ENCODE results near the gene GYS1.

GYS1 gene

GRCh38 chr19:48933382-48933932 is 59.7 kb downstream of the GYS1 start, which contains the start of gene DHDH (continued):
- TF ChIP-seq ZNF398 (tag by site-specific recombination; IDR thresholded peaks at IDR 0.05), result no peak
- TF ChIP-seq YY2 (tag by site-specific recombination; IDR thresholded peaks at IDR 0.05), result no peak
- TF ChIP-seq ZBTB17 (tag by site-specific recombination; IDR thresholded peaks at IDR 0.05), result peak; percentile 84
- no peak for TF ChIP-seq ZFP69B (tag by site-specific recombination; IDR thresholded peaks at IDR 0.05)
- no peak for TF ChIP-seq WT1 (tag by site-specific recombination; IDR thresholded peaks at IDR 0.05)
- no peak for TF ChIP-seq KLF7 (tag by site-specific recombination; IDR thresholded peaks at IDR 0.05; ENCODE audit: borderline replicate concordance)
- 0 out of 2 replicates have a peak, but pooled peaks have one; percentile 36 for TF ChIP-seq GLIS2 (tag by site-specific recombination; IDR thresholded peaks at IDR 0.05)
- TF ChIP-seq SP2 (tag by site-specific recombination; IDR thresholded peaks at IDR 0.05), result peak; percentile 96
- no peak for TF ChIP-seq ZNF830 (tag by site-specific recombination; IDR thresholded peaks at IDR 0.05; ENCODE audit: low read depth)
- peak; percentile 88 for TF ChIP-seq KLF16 (tag by site-specific recombination; IDR thresholded peaks at IDR 0.05)
- TF ChIP-seq ZNF148 (tag by site-specific recombination; IDR thresholded peaks at IDR 0.05; ENCODE audit: borderline replicate concordance), result no peak
- TF ChIP-seq ZNF510 (tag by site-specific recombination; IDR thresholded peaks at IDR 0.05; ENCODE audit: insufficient replicate concordance), result no peak
- no peak for TF ChIP-seq TCF7L2 (IDR thresholded peaks at IDR 0.05; ENCODE audit: borderline replicate concordance, low read depth, low read length)
- TF ChIP-seq ZNF138 (tag by site-specific recombination; IDR thresholded peaks at IDR 0.05; ENCODE audit: borderline replicate concordance), result no peak
- no peak for TF ChIP-seq ZNF146 (tag by site-specific recombination; IDR thresholded peaks at IDR 0.05)
- no peak for TF ChIP-seq ZBTB8A (tag by site-specific recombination; IDR thresholded peaks at IDR 0.05)
- TF ChIP-seq PRDM10 (tag by site-specific recombination; IDR thresholded peaks at IDR 0.05), result no peak
- TF ChIP-seq ZNF37A (tag by site-specific recombination; IDR thresholded peaks at IDR 0.05), result no peak
- TF ChIP-seq ZBTB48 (tag by site-specific recombination; IDR thresholded peaks at IDR 0.05), result peak; percentile 67; the same call in 1 of the 2 replicates
- no peak for TF ChIP-seq ZNF140 (tag by site-specific recombination; IDR thresholded peaks at IDR 0.05)
- no peak for TF ChIP-seq ZNF521 (tag by site-specific recombination; IDR thresholded peaks at IDR 0.05)
- no peak for TF ChIP-seq ZSCAN18 (tag by site-specific recombination; IDR thresholded peaks at IDR 0.05)
- no peak for TF ChIP-seq ZNF48 (tag by site-specific recombination; IDR thresholded peaks at IDR 0.05)
- no peak for TF ChIP-seq ZNF221 (tag by site-specific recombination; IDR thresholded peaks at IDR 0.05; ENCODE audit: borderline replicate concordance)
- TF ChIP-seq ZNF768 (tag by site-specific recombination; IDR thresholded peaks at IDR 0.05), result no peak
- TF ChIP-seq ZNF341 (tag by site-specific recombination; IDR thresholded peaks at IDR 0.05; ENCODE audit: low read depth), result peak; percentile 66
- TF ChIP-seq ZNF114 (tag by site-specific recombination; IDR thresholded peaks at IDR 0.05), result no peak
- TF ChIP-seq ZNF585B (tag by site-specific recombination; IDR thresholded peaks at IDR 0.05), result no peak
- no peak for TF ChIP-seq ZNF580 (tag by site-specific recombination; IDR thresholded peaks at IDR 0.05)
- TF ChIP-seq ZNF701 (tag by site-specific recombination; IDR thresholded peaks at IDR 0.05), result no peak
- peak; percentile 50; the same call in 1 of the 2 replicates for TF ChIP-seq KLF10 (tag by site-specific recombination; IDR thresholded peaks at IDR 0.05)
- peak; percentile 97 for TF ChIP-seq SP3 (tag by site-specific recombination; IDR thresholded peaks at IDR 0.05)
- no peak for TF ChIP-seq YY1 (tag by site-specific recombination; IDR thresholded peaks at IDR 0.05)

Measured in HEK293 (cell line).